Smooth muscle cell of trachea (primary cell): Measurements from ENCODE around the gene HSPBAP1. TPM values are rescaled to one million over a fixed set of nuclear protein-coding genes. Genes with fewer than 3 reads are reported as not detected.

Experiments
- total RNA-seq: library from RNA; depleted of rRNA; stranded (reverse); fragments of >200 nt; gene quantifications from 2 replicates; pipeline ENCODE4 v1.2.1, GENCODE V29; 2014

The HSPBAP1 gene
- 6.8 and 9.1 TPM in 2 replicates for total RNA-seq

GRCh38 chr3:122793568-122794416, at the start of gene HSPBAP1:
Gene HSPBAP1 (minus strand): TSS chr3:122793831. CDS start chr3:122793680, 151 bp downstream.

GRCh38 chr3:122794779-122795673, 1.4 kb upstream of the HSPBAP1 start, which contains the start of gene SLC49A4:
Gene SLC49A4 (plus strand): TSS chr3:122795069. CDS start chr3:122795193, 124 bp downstream.

Other genes with a start within 250 kb of the HSPBAP1 start
- 29.9 and 34.8 TPM in 2 replicates for gene PARP9, start 229.5 kb downstream of the HSPBAP1 start, total RNA-seq
- 26.5 and 27.5 TPM in 2 replicates for gene DTX3L, start 229.5 kb downstream of the HSPBAP1 start, total RNA-seq
- 0.17 and 0.87 TPM in 2 replicates for gene PARP15, start 216.2 kb downstream of the HSPBAP1 start, total RNA-seq
- gene PARP14, start 113.0 kb downstream of the HSPBAP1 start, total RNA-seq = 56.4 and 63.0 TPM in 2 replicates
- 21.4 and 25.1 TPM in 2 replicates for gene SLC49A4, start 1.2 kb upstream of the HSPBAP1 start, total RNA-seq
- not detected in 2 replicates for gene SEMA5B, start 233.9 kb upstream of the HSPBAP1 start, total RNA-seq